K562 (cell line): ENCODE results near the gene BOC.

Source experiments
- CTCF ChIP-seq, 3 experiments: IDR thresholded peaks in 2 of 3; conservative IDR thresholded peaks in 1 of 3; 2 replicates each; pipeline ENCODE4 v1.5.1; 2011 to 2012; ENCODE audit warnings: low read length in 3 of 3, mild to moderate bottlenecking in 3 of 3, control low read depth in 2 of 3, improper control_type of control experiment in 1 of 3, inconsistent platforms in 1 of 3, low read depth in 1 of 3, mixed read lengths in 1 of 3, moderate library complexity in 1 of 3; ENCODE audit not compliant: insufficient read depth in 2 of 3
- HINFP ChIP-seq: fragments of 450-650 bp; conservative IDR thresholded peaks from 2 replicates; pipeline ENCODE4 v1.6.1; 2016; ENCODE audit warnings: missing genetic modification characterization, low read depth, mild to moderate bottlenecking, control low read depth, missing compliant biosample characterization
- ID3 ChIP-seq, 2 experiments: fragments of 250-450 bp in 1 of 2; fragments of 450-650 bp in 1 of 2; sonication (Bioruptor Pico) in 1 of 2; IDR thresholded peaks; 2 replicates each; pipeline versions ENCODE4 v1.6.1 to v1.8.0; 2016 to 2021; ENCODE audit warnings: mild to moderate bottlenecking in 2 of 2, moderate library complexity in 2 of 2, missing compliant biosample characterization in 1 of 2, missing genetic modification characterization in 1 of 2
- NR2C2 ChIP-seq, 2 experiments: fragments of 200-800 bp in 1 of 2; sonication (Bioruptor generic) in 1 of 2; sonication (generic) in 1 of 2; formaldehyde crosslinking in 1 of 2; IDR thresholded peaks; 2 replicates each; pipeline versions ENCODE4 v1.6.1 to v1.8.0; 2016 to 2022; ENCODE audit warnings: mild to moderate bottlenecking in 1 of 2, missing compliant biosample characterization in 1 of 2, missing genetic modification characterization in 1 of 2, missing genetic modification reagents in 1 of 2
- TAF1 ChIP-seq: IDR thresholded peaks from 2 replicates; pipeline ENCODE4 v1.6.1; 2011; ENCODE audit warnings: mild to moderate bottlenecking, low read length, moderate library complexity; ENCODE audit not compliant: insufficient read depth, control insufficient read depth, severe bottlenecking; ENCODE audit errors: extremely low read depth
- TFAP4 ChIP-seq: sonication (generic); formaldehyde crosslinking; IDR thresholded peaks from 2 replicates; pipeline ENCODE4 v1.8.0; 2022; ENCODE audit warnings: missing genetic modification reagents, mild to moderate bottlenecking, moderate library complexity, borderline replicate concordance
- ZBTB2 ChIP-seq: fragments of 450-650 bp; IDR thresholded peaks from 2 replicates; pipeline ENCODE4 v1.6.1; 2016; ENCODE audit warnings: antibody characterized with exemption
- ZNF24 ChIP-seq: fragments of 450-650 bp; IDR thresholded peaks from 2 replicates; pipeline ENCODE4 v1.6.1; 2016

- no peak for TF ChIP-seq ZNF24
- no peak for TF ChIP-seq HINFP (tag)
- TF ChIP-seq TAF1, result no peak
- TF ChIP-seq ZBTB2, result no peak
- TF ChIP-seq NR2C2 (CRISPR knock-in tag; IDR thresholded peaks at IDR 0.05), result no peak
- TF ChIP-seq NR2C2 (tag; IDR thresholded peaks at IDR 0.05), result no peak
- TF ChIP-seq TFAP4, result no peak
- TF ChIP-seq ID3 (CRISPR knock-in tag; IDR thresholded peaks at IDR 0.05), result no peak
- no peak for TF ChIP-seq ID3 (tag; IDR thresholded peaks at IDR 0.05)
- no peak for TF ChIP-seq CTCF (IDR thresholded peaks at IDR 0.05 in 2 of 3, conservative IDR thresholded peaks at IDR 0.05 in 1 of 3; ENCODE audit: insufficient read depth in 2 of 3, low read depth in 1 of 3, low read length in 3 of 3)
These were observed 51.7 kb downstream of the BOC start for GRCh38 chr3:113263020-113263419.
